ENCODE data around the gene YDJC. TPM values are rescaled to one million over a fixed set of nuclear protein-coding genes. Genes with fewer than 3 reads are reported as not detected.

The YDJC gene
- total and polyA plus RNA-seq, 9 of the 15 experiments (the other 6 are each of a cell fraction or from before 2014, with no cell fraction given) = 13.5 to 871 (median 164) TPM

DNA sequence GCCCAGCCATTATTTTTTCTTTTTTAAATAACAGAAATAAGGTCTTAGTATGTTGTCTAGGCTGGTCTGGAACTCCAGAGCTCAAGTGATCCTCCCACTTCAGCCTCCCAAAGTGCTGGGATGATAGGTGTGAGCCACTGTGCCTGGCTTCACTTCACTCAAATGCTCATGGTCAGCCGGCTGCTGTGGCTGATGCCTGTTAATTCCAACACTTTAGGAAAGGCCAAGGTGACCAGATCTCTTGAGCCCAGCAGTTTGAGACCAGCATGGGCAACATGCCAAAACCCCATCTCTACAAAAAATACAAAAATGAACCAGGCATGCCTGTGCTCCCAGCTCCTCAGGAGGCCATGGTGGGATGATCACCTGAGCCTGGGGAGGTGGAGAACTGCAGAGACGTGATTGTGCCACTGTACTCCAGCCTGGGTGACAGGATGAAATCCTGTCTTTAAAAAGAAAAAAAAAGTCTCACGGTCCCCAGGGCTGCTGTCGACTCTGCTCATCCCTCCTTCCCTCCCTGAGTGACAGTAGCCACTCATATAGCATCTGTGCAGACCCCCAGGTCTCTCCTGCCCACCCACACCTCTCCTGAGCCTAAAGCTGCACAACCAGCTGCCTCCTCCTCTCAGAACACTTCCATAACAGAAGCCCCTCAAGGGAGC lies 3.6 kb downstream of the YDJC start:
- Histone ChIP-seq H3K36me3 (ENCODE audit: control insufficient read depth, insufficient read depth, low read length) (peaks cover 78% of the 10 kb centered on the region), H4K20me1 (replicated peaks; ENCODE audit: control insufficient read depth, insufficient read depth, low read length) (peaks cover 54% of the 10 kb centered on the region), H3K4me2 (ENCODE audit: insufficient read depth, low read length) (peak overlapping the region; percentile 20), H2AFZ (ENCODE audit: low read depth, low read length) (no peak overlapping the region), H3K27ac (ENCODE audit: extremely low read depth, low read depth, low read length) (peak overlapping the region; percentile 5; the same call in 1 of the 3 replicates), H3K4me1 (replicated peaks in 1 of 2; ENCODE audit: control insufficient read depth in 2 of 2, insufficient read depth in 2 of 2, low read length in 2 of 2) (peaks cover 47 to 71% of the 10 kb centered on the region in 2 experiments), H3K9me1 (ENCODE audit: control insufficient read depth, insufficient read depth, low read length) (peaks cover 33% of the 10 kb centered on the region), H3K79me2 (ENCODE audit: control insufficient read depth, insufficient read depth, low read length) (peaks cover 82% of the 10 kb centered on the region), H3K9me3 (replicated peaks; ENCODE audit: control insufficient read depth, insufficient read depth, low read depth, low read length) (no peaks in the 10 kb centered on the region), H3K27me3 (ENCODE audit: control insufficient read depth in 2 of 2, insufficient read depth in 2 of 2, low read length in 2 of 2) (no peaks in the 10 kb centered on the region), H3K9ac (ENCODE audit: insufficient read depth in 1 of 2, low read depth in 2 of 2, low read length in 2 of 2) (peak overlapping the region; percentile 0 to 95; a peak in 2 of 4 replicates), H3K4me3 (no peak overlapping the region)
- BruUV-seq (replicated peaks) = no TSS peak
- DNase-seq (ENCODE audit: extremely low read depth in 1 of 4, low spot score in 3 of 4) (peak in 1 of 4 experiments; percentile 66), ATAC-seq (no peak), FAIRE-seq (no peak)
- in situ Hi-C loops (cut with MboI) (loop anchor here (25.0 kb wide), 1 partner anchor 489 kb away; no protein-coding TSS in a partner anchor), intact Hi-C loops (cut with micrococcal nuclease) (no loop called here)
- whole genome bisulfite sequencing (ENCODE audit: insufficient coverage, low coverage, missing lambda C conversion rate) = 59% methylated on average over 4 of the region's 4 CpGs
- ChIA-PET CTCF (ENCODE audit: low intra/inter-chr PET ratio) (interaction anchor here (1.3 kb wide), 1 partner anchor 15 kb away, joined by 6 read pairs; the partner anchor contains the start of gene SDF2L1), POLR2A (interaction anchor here (0.7 to 76.8 kb wide), 11 partner anchors 7 to 326 kb away, joined by 3 to 4622 read pairs (median 3); partner anchors contain the start of genes CCDC116, PPIL2, SDF2L1 and UBE2L3)
- TF ChIP-seq ZNF75A (CRISPR knock-in tag; IDR thresholded peaks at IDR 0.05) (no peak), GATAD2A (IDR thresholded peaks at IDR 0.05) (no peak), HCFC1 (IDR thresholded peaks at IDR 0.05; ENCODE audit: low read depth, low read length) (0 out of 2 replicates have a peak, but pooled peaks have one; percentile 10), ZBTB17 (CRISPR knock-in tag; IDR thresholded peaks at IDR 0.05) (no peak), CBX3 (IDR thresholded peaks at IDR 0.05; ENCODE audit: borderline replicate concordance in 1 of 2, low read length in 2 of 2) (no peak), GATAD2B (IDR thresholded peaks at IDR 0.05; ENCODE audit: borderline replicate concordance) (no peak), KLF6 (CRISPR knock-in tag; IDR thresholded peaks at IDR 0.05; ENCODE audit: borderline replicate concordance) (no peak), NR1H2 (CRISPR knock-in tag; IDR thresholded peaks at IDR 0.05) (no peak), SIX5 (IDR thresholded peaks at IDR 0.05; ENCODE audit: borderline replicate concordance in 1 of 2, insufficient read depth in 1 of 2, low read depth in 1 of 2, low read length in 2 of 2) (no peak), NCOA1 (IDR thresholded peaks at IDR 0.05; ENCODE audit: low read depth) (no peak), SAFB2 (IDR thresholded peaks at IDR 0.05; ENCODE audit: borderline replicate concordance, low read depth, low read length, severe bottlenecking) (no peak), ZNF764 (CRISPR knock-in tag; IDR thresholded peaks at IDR 0.05; ENCODE audit: low read depth) (no peak), ETV5 (CRISPR knock-in tag; IDR thresholded peaks at IDR 0.05; ENCODE audit: low read depth) (no peak), FIP1L1 (IDR thresholded peaks at IDR 0.05; ENCODE audit: low read depth, low read length, poor library complexity, severe bottlenecking) (no peak), SUPT5H (IDR thresholded peaks at IDR 0.05) (no peak), NR2F6 (CRISPR knock-in tag; IDR thresholded peaks at IDR 0.05) (no peak), PHB (CRISPR knock-in tag; IDR thresholded peaks at IDR 0.05) (no peak), SMARCA4 (IDR thresholded peaks at IDR 0.05) (no peak)
- TF ChIP-seq, protein P1, sequence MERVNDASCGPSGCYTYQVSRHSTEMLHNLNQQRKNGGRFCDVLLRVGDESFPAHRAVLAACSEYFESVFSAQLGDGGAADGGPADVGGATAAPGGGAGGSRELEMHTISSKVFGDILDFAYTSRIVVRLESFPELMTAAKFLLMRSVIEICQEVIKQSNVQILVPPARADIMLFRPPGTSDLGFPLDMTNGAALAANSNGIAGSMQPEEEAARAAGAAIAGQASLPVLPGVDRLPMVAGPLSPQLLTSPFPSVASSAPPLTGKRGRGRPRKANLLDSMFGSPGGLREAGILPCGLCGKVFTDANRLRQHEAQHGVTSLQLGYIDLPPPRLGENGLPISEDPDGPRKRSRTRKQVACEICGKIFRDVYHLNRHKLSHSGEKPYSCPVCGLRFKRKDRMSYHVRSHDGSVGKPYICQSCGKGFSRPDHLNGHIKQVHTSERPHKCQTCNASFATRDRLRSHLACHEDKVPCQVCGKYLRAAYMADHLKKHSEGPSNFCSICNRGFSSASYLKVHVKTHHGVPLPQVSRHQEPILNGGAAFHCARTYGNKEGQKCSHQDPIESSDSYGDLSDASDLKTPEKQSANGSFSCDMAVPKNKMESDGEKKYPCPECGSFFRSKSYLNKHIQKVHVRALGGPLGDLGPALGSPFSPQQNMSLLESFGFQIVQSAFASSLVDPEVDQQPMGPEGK (CRISPR knock-in tag; IDR thresholded peaks at IDR 0.05; ENCODE audit: borderline replicate concordance) = no peak
- TF ChIP-seq, protein P2, sequence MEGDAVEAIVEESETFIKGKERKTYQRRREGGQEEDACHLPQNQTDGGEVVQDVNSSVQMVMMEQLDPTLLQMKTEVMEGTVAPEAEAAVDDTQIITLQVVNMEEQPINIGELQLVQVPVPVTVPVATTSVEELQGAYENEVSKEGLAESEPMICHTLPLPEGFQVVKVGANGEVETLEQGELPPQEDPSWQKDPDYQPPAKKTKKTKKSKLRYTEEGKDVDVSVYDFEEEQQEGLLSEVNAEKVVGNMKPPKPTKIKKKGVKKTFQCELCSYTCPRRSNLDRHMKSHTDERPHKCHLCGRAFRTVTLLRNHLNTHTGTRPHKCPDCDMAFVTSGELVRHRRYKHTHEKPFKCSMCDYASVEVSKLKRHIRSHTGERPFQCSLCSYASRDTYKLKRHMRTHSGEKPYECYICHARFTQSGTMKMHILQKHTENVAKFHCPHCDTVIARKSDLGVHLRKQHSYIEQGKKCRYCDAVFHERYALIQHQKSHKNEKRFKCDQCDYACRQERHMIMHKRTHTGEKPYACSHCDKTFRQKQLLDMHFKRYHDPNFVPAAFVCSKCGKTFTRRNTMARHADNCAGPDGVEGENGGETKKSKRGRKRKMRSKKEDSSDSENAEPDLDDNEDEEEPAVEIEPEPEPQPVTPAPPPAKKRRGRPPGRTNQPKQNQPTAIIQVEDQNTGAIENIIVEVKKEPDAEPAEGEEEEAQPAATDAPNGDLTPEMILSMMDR (IDR thresholded peaks at IDR 0.05 in 2 of 3, conservative IDR thresholded peaks at IDR 0.05 in 1 of 3; ENCODE audit: insufficient read depth in 2 of 3, low read depth in 1 of 3, low read length in 3 of 3) = no peak

All from K562 (cell line).